ENCODE results near the gene ITGA7. TPM values are rescaled to one million over a fixed set of nuclear protein-coding genes. Genes with fewer than 3 reads are reported as not detected.

Gene ITGA7
- total RNA-seq, 1 donor from 2014 or later = 26.5 TPM

- no peaks in the 10 kb centered on the region for H3K79me2 ChIP-seq (ENCODE audit: insufficient read depth, low read length)
- H3K4me3 ChIP-seq (ENCODE audit: insufficient read depth, low read depth, low read length) = no peak overlapping the region
- H3K9me3 ChIP-seq (ENCODE audit: insufficient read depth, low read depth, low read length) = no peaks in the 10 kb centered on the region
- H2AFZ ChIP-seq (ENCODE audit: low read depth, low read length) = no peak overlapping the region
- DNase-seq (ENCODE audit: low read depth) (no peak), FAIRE-seq (no peak)
- Mint-ChIP-seq H3K9me3 (ENCODE audit: unreplicated experiment) (peaks cover 1% of the 10 kb centered on the region), H3K4me3 (ENCODE audit: unreplicated experiment) (no peak overlapping the region), H3K36me3 (ENCODE audit: low read depth, unreplicated experiment) (no peaks in the 10 kb centered on the region), H3K27me3 (ENCODE audit: low read depth, unreplicated experiment) (peaks cover 11% of the 10 kb centered on the region), H3K27ac (ENCODE audit: unreplicated experiment) (no peak overlapping the region), H3K4me1 (ENCODE audit: low read depth, unreplicated experiment) (no peaks in the 10 kb centered on the region)
- no peaks in the 10 kb centered on the region for H4K20me1 ChIP-seq (ENCODE audit: insufficient read depth, low read length)
- H3K4me1 ChIP-seq (ENCODE audit: insufficient read depth, low read length) = no peaks in the 10 kb centered on the region
- no peak overlapping the region for H3K4me2 ChIP-seq (ENCODE audit: low read length)
- no peak for TF ChIP-seq EZH2 (IDR thresholded peaks at IDR 0.05; ENCODE audit: insufficient read depth, low read length)
- no peak overlapping the region for H3K9ac ChIP-seq (ENCODE audit: low read length)
- no peaks in the 10 kb centered on the region for H3K36me3 ChIP-seq (ENCODE audit: insufficient read depth, low read length)
- no peaks in the 10 kb centered on the region for H3K27me3 ChIP-seq (ENCODE audit: insufficient read depth, low read length)
- H3K27ac ChIP-seq (ENCODE audit: low read depth, low read length) = no peak overlapping the region
Observed at GRCh38 chr12:55670276-55670675, 37.4 kb downstream of the ITGA7 start.

- H3K79me2 ChIP-seq (ENCODE audit: insufficient read depth, low read length) = no peaks in the 10 kb centered on the region
- no peaks in the 10 kb centered on the region for H3K9me3 Mint-ChIP-seq (ENCODE audit: unreplicated experiment)
- no peak overlapping the region for H3K4me3 Mint-ChIP-seq (ENCODE audit: unreplicated experiment)
- FAIRE-seq (no peak), DNase-seq (ENCODE audit: low read depth) (no peak)
- H3K27ac ChIP-seq (ENCODE audit: low read depth, low read length) = no peak overlapping the region
- H2AFZ ChIP-seq (ENCODE audit: low read depth, low read length) = no peak overlapping the region
- H3K4me2 ChIP-seq (ENCODE audit: low read length) = no peak overlapping the region
- H3K27ac Mint-ChIP-seq (ENCODE audit: unreplicated experiment) = no peak overlapping the region
- H3K4me1 Mint-ChIP-seq (ENCODE audit: low read depth, unreplicated experiment) = no peaks in the 10 kb centered on the region
- H3K9me3 ChIP-seq (ENCODE audit: insufficient read depth, low read depth, low read length) = no peaks in the 10 kb centered on the region
- H3K4me3 ChIP-seq (ENCODE audit: insufficient read depth, low read depth, low read length) = no peak overlapping the region
- H4K20me1 ChIP-seq (ENCODE audit: insufficient read depth, low read length) = no peaks in the 10 kb centered on the region
- H3K9ac ChIP-seq (ENCODE audit: low read length) = no peak overlapping the region
- TF ChIP-seq EZH2 (IDR thresholded peaks at IDR 0.05; ENCODE audit: insufficient read depth, low read length) (no peak), CTCF (IDR thresholded peaks at IDR 0.05; ENCODE audit: insufficient read depth, low read depth, low read length) (no peak)
- peaks cover 11% of the 10 kb centered on the region for H3K27me3 Mint-ChIP-seq (ENCODE audit: low read depth, unreplicated experiment)
- peaks cover 4% of the 10 kb centered on the region for H3K27me3 ChIP-seq (ENCODE audit: insufficient read depth, low read length)
- no peaks in the 10 kb centered on the region for H3K4me1 ChIP-seq (ENCODE audit: insufficient read depth, low read length)
- no peaks in the 10 kb centered on the region for H3K36me3 ChIP-seq (ENCODE audit: insufficient read depth, low read length)
- H3K36me3 Mint-ChIP-seq (ENCODE audit: low read depth, unreplicated experiment) = no peaks in the 10 kb centered on the region
Observed at GRCh38 chr12:55666508-55666907, 41.2 kb downstream of the ITGA7 start.

- Histone ChIP-seq H3K79me2 (ENCODE audit: insufficient read depth, low read length) (no peaks in the 10 kb centered on the region), H3K27me3 (ENCODE audit: insufficient read depth, low read length) (peaks cover 4% of the 10 kb centered on the region), H3K4me3 (ENCODE audit: insufficient read depth, low read depth, low read length) (no peak overlapping the region), H3K9me3 (ENCODE audit: insufficient read depth, low read depth, low read length) (no peaks in the 10 kb centered on the region), H3K4me1 (ENCODE audit: insufficient read depth, low read length) (no peaks in the 10 kb centered on the region), H2AFZ (ENCODE audit: low read depth, low read length) (no peak overlapping the region), H3K9ac (ENCODE audit: low read length) (no peak overlapping the region), H3K27ac (ENCODE audit: low read depth, low read length) (no peak overlapping the region), H4K20me1 (ENCODE audit: insufficient read depth, low read length) (no peaks in the 10 kb centered on the region), H3K4me2 (ENCODE audit: low read length) (no peak overlapping the region), H3K36me3 (ENCODE audit: insufficient read depth, low read length) (no peaks in the 10 kb centered on the region)
- no peaks in the 10 kb centered on the region for H3K4me1 Mint-ChIP-seq (ENCODE audit: low read depth, unreplicated experiment)
- FAIRE-seq = no peak
- H3K9me3 Mint-ChIP-seq (ENCODE audit: unreplicated experiment) = no peaks in the 10 kb centered on the region
- peaks cover 8% of the 10 kb centered on the region for H3K27me3 Mint-ChIP-seq (ENCODE audit: low read depth, unreplicated experiment)
- no peaks in the 10 kb centered on the region for H3K36me3 Mint-ChIP-seq (ENCODE audit: low read depth, unreplicated experiment)
- H3K4me3 Mint-ChIP-seq (ENCODE audit: unreplicated experiment) = no peak overlapping the region
- DNase-seq (ENCODE audit: low read depth) = no peak
- TF ChIP-seq EZH2 (IDR thresholded peaks at IDR 0.05; ENCODE audit: insufficient read depth, low read length) = no peak
- no peak for TF ChIP-seq CTCF (IDR thresholded peaks at IDR 0.05; ENCODE audit: insufficient read depth, low read depth, low read length)
- H3K27ac Mint-ChIP-seq (ENCODE audit: unreplicated experiment) = no peak overlapping the region
Observed at GRCh38 chr12:55664826-55665225, 42.9 kb downstream of the ITGA7 start.

Data from astrocyte (in vitro differentiated cells and primary cell).